NCI-H1092 (cell line): ENCODE data around the gene ERC1.

Source experiments
- DNase-seq: peaks from one replicate; lab custom pipeline; 2025; lab: John Stamatoyannopoulos, UW

The ERC1 gene

DNA sequence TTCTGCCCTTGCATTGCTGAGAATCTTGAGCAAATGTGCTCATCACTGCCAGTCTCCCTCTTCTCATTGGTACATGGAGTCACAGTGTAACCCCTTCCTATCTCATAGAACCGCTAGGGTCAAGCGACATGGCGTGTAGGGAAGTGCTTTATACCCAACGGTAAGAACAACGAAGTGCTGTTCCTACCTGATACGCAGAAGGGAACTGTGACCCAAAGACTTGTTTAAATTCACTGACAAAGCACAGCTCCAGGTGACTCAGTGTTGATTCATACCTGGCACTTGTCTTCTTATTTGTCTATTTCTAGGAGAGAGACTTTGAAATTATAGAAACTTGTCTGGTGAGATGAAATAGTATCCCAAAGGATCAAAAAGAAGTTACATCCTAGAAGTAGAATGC is 549.7 kb downstream of the ERC1 start:
- no peak for DNase-seq

- no peak for DNase-seq
These were observed 551.6 kb downstream of the ERC1 start for GRCh38 chr12:1542599-1542998.

GRCh38 chr12:1544996-1545700 is 554.1 kb downstream of the ERC1 start:
- no peak for DNase-seq
